DMS153 treated with DMSO at 0.1 percent for 48 hours (cell line): ENCODE measurements around the gene ITIH5.
A peak's percentile ranks its signal among the peaks of the same experiment; 100 is the strongest.
"Not testable (repeated sequence)": the region's sequence is repeated elsewhere in the genome, so short reads cannot be mapped to it uniquely, and the experiment has no call there.

Source experiments
- DNase-seq: peaks from one replicate; lab custom pipeline; 2025; ENCODE audit not compliant: unreplicated experiment; lab: John Stamatoyannopoulos, UW

The ITIH5 gene

DNA sequence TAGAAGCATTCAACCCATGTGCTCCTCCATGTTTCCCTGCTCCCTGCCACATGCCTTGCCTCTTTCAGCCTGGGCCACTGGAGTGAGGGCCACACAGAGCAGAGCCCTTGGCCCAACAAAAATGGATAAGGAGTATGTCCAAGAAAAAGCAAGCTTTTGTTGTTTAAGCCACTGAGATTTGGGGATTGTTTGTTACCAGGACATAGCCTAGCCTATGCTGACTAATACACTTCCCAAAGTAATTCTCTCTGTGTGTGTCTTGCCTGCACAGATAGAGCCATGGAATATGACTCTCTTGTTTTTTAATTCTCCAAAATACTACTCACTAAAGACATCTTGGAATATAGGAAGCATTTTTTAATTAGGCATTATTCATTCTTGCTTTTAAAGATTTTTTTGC is 22.8 kb upstream of the ITIH5 start:
- DNase-seq, result no peak

- DNase-seq, result peak; percentile 25
Observed at GRCh38 chr10:7687228-7687907, 20.6 kb upstream of the ITIH5 start.

GRCh38 chr10:7686351-7687171 is 19.8 kb upstream of the ITIH5 start:
- DNase-seq, result peak; percentile 27

DNA sequence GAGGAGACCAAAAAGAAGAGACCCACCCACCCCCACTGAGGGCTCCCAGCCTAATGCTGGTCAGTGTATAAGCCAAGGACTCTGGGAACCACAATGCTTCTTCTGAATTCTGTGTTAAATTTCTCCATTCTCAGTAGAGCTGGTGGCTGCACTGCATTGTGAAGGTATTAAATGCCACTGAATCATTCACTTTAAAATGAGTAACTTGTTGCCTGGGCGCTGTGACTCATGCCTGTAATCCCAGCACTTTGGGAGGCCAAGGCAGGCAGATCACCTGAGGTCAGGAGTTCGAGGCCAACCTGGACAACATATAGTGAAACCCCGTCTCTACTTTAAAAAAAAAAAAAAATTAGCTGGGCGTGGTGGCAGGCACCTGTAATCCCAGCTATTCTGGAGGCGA is 13.3 kb upstream of the ITIH5 start:
- DNase-seq, result not testable (repeated sequence)

DNA sequence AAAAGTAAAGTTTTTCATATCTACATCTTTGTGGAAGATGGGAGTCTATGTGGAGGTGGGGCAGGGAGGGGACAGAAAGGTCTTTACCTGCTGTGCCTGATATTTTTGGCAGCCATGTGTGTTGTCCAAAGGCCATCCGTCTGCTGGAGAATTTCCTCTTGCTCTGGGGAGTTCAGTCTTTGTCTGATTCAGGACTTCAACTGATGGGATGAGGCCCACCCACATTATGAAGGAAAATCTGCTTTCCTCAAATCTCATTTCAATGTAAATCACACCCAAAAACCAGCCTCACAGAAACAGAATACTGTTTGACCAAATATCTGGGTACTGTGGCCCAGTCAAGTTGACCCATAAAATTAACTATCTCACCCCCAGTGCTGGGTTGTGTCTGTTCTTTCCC is 12.5 kb upstream of the ITIH5 start:
- no peak for DNase-seq

- DNase-seq, result no peak
Observed at GRCh38 chr10:7672341-7673134, 5.8 kb upstream of the ITIH5 start.

GRCh38 chr10:7670157-7670556 is 3.4 kb upstream of the ITIH5 start:
- DNase-seq, result no peak

DNA sequence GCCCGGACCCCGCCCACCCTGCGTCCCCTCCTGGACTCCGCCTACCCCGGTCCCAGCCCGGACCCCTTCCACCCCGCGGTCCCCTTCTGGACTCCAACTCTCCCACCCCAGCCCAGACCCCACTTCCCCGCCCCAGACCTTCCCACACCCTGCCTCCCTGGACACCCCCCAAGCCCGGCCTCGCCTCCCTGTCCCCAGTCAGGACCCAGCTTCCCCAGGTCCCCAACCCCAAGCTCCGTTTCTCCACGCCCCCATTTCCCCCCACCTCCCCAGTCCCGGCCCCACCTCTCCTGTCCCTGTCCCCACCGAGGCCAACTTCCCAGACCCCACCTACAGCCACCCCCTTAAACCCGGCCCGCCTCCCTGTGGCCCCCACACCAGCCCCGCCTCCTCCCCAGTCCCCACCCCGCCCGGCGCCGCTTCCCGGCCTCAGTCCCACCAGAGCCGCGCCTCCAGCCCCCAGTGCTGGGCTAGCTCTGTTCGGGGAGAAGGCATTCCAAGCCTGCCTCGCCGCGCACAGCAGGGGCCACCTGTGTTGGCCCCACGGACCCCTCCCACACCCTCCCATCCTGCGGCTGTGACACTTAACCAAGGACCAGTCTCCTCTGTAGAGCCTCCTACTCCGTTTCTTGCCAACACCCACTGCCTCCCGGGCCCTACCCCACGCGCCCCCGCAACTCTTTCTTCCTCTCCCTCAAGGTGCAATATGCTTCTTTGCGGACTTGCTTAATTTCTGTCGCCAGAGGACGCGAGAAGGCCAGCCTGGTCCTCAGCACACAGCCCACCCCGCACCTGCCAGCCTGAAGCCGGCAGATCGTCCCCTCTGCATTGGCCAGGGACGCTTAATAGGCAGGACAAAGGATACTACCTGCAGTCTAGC is 736 bp upstream of the ITIH5 start:
- DNase-seq, result no peak

- no peak for DNase-seq
Observed at GRCh38 chr10:7665767-7666166, 999 bp downstream of the ITIH5 start.

DNA sequence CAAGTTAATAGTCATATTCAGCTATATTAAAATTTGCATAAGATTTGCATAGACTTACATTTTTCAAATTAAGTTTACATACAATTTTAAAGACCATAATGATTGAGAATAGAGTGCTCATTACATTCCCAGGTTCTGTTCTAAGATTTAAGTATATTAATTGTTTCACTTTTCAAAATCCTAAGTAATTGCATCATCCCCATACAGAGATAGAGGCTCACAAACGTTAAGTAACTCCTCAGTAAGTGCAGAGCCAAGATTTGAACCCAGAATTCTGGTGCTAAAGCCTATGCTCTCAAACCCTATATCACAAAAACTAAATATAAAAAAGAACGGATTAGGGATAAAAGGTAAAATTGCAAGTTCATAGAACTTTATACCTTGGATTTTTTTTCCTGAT is 2.1 kb downstream of the ITIH5 start:
- no peak for DNase-seq

- DNase-seq, result no peak
Observed at GRCh38 chr10:7662522-7662921, 4.2 kb downstream of the ITIH5 start.

GRCh38 chr10:7659560-7659959 is 7.2 kb downstream of the ITIH5 start:
- no peak for DNase-seq

GRCh38 chr10:7657552-7657951 is 9.2 kb downstream of the ITIH5 start:
- no peak for DNase-seq

- DNase-seq, result not testable (repeated sequence)
Observed at GRCh38 chr10:7657079-7657478, 9.7 kb downstream of the ITIH5 start.

DNA sequence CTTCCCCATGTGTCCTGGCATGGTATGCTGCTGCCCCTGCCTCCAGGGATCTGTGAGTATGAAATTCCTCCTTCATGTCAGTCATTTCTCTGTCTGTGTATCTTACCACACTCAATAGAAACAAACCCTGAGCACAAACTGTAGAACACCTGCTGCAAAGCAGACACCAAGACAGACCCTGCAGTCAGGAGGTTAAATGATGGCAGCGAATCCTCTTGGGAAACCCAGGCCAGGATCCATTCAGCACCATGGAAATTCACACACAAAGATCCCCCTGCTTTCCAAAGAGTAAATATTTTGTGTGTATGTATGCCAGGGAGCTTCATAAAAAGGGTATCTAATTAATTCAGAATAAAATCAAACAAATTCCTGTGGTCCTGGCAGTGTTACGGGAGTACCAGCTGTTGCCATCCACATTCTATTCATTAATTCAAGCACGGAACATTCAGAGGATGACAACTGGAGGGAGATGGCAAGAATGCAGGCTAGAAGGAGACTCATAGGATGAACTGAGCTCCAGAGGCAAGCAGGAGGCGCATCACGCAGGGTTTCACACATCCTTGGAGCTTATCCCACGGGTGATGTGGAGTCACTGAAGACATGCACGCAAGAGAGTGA is 14.8 kb downstream of the ITIH5 start:
- no peak for DNase-seq

DNA sequence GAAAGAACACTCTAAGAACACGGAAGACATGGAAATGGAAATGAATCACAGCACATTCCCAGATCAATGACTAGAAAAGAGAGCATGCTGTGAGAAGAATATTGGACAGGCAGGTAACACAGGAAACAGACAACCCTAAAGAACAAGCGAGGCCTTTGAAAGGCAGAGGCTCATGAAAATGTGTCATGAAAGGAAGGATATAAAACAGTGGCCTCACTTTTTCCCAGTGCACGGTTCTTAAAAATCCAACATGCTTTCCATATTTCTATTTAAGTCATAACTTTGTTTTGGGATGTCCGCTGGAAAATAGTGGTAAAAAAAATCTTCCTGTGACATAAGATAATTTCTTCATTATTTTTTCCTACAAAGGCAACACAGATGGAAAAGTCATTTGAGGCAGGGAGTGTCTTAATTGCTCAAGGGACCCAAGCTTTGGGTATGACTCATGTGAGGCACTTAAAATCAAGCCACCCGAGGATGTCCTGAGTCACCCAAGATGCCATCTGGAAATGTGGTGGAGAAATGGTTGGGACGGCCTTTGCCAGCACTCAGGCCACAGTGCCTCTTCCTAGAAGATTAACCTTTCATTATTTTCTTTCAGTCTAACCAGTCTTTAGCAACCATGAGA is 17.0 kb downstream of the ITIH5 start:
- DNase-seq, result no peak

GRCh38 chr10:7647062-7647664 is 19.6 kb downstream of the ITIH5 start:
- no peak for DNase-seq

DNA sequence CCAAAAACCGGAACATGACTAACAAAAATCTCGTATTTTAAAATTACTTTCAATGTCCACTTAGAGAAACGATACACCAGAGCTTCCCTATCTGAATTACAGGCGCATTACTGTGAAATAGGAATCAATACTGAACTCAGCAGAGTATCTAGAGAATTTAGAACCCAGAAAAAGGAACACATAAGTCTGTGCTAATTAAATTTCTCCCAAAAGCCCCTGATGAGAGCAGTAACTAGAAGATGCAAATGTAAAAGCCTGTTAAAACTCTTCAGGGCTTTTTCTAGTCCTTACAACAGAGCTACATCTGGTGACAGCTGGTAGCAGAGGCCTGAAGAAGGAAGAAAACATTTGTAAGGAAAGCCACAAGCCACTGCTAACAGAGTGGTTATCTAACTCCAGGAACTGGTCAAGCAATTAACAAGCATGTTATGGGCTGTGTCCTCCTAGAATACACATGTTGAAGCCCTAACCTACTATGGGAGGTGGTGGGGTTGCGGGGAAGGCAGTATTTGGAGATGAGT is 24.2 kb downstream of the ITIH5 start:
- no peak for DNase-seq

GRCh38 chr10:7635408-7636125 is 31.2 kb downstream of the ITIH5 start:
- DNase-seq, result no peak
